Ovary (tissue), 10 donors: ENCODE measurements around the gene ATP6V1F. TPM values are rescaled to one million over a fixed set of nuclear protein-coding genes. Genes with fewer than 3 reads are reported as not detected.

Source experiments
- DNase-seq, 5 donors: peaks; one replicate each; pipeline ENCODE4 v3.0.0-alpha.2; 2019 to 2020
- H3K27ac ChIP-seq, 2 donors: fragments of 200-600 bp; one replicate each; pipeline versions ENCODE4 v1.5.1 to v1.8.0; 2019 to 2022
- H3K27me3 ChIP-seq: fragments of 200-600 bp; one replicate; pipeline ENCODE4 v1.8.0; 2022
- H3K36me3 ChIP-seq: fragments of 200-600 bp; sonication (generic); one replicate; pipeline ENCODE4 v1.5.1; 2019
- H3K4me1 ChIP-seq: one replicate; pipeline ENCODE4 v1.8.1; 2013; ENCODE audit warnings: mild to moderate bottlenecking, moderate library complexity; ENCODE audit not compliant: insufficient read depth
- H3K4me3 ChIP-seq: fragments of 200-600 bp; sonication (generic); one replicate; pipeline ENCODE4 v1.5.1; 2017
- H3K9me3 ChIP-seq, 2 donors: fragments of 200-600 bp in 1 of 2; sonication (generic) in 1 of 2; one replicate each; pipeline versions ENCODE4 v1.5.1 to v1.8.1; 2013 to 2019; ENCODE audit warnings: mild to moderate bottlenecking in 1 of 2, moderate library complexity in 1 of 2
- CTCF ChIP-seq, 3 donors: fragments of 450-650 bp in 2 of 3; fragments of 200-600 bp in 1 of 3; IDR thresholded peaks; one replicate each; pipeline versions ENCODE4 v1.5.1 to v1.8.0; 2016 to 2022; ENCODE audit warnings: antibody characterized with exemption in 3 of 3, mild to moderate bottlenecking in 1 of 3
- EP300 ChIP-seq: sonication (generic); formaldehyde crosslinking; IDR thresholded peaks from one replicate; pipeline ENCODE4 v1.6.1; 2017; ENCODE audit warnings: antibody characterized with exemption
- POLR2A ChIP-seq: fragments of 450-650 bp; IDR thresholded peaks from one replicate; pipeline ENCODE4 v1.6.1; 2017; ENCODE audit warnings: antibody characterized with exemption, mild to moderate bottlenecking, moderate library complexity
- WGBS, 3 donors: extraction: QIAGEN DNeasy Blood & Tissue Kit in 1 of 3; methylation state at CpG; one replicate each; pipeline versions ENCODE4 v1.1.5 to v1.1.7; 2013 to 2017; 5-methylcytosine and 5-hydroxymethylcytosine counted together
- intact Hi-C, 4 donors: fragments of 100-400 bp; cut with DNase I; formaldehyde crosslinking; loops; one replicate each; pipeline versions ENCODE4 v1.11.0 to v1.15.1; 2022 to 2023
- long read RNA-seq, 3 donors: library from polyadenylated mRNA in 2 of 3; unstranded in 2 of 3; transcript quantifications; one replicate each; pipeline ENCODE4 v2.0.0 and lab custom pipeline, GENCODE V29; 2021 to 2026
- polyA plus RNA-seq, 2 donors: library from polyadenylated mRNA; stranded (reverse); fragments of 200-250 nt in 1 of 2; fragments of 350-450 nt in 1 of 2; fragmentation: Illumina TruSeq in 1 of 2; extraction: RNeasy Lipid Tissue Mini Kit (QIAGEN cat#74804) in 1 of 2; gene quantifications; one replicate each; pipeline ENCODE4 v1.2.3, GENCODE V29; 2013 to 2014
- total RNA-seq, 7 donors: library from RNA; depleted of rRNA in 2 of 7; stranded (reverse); fragments of >200 nt in 2 of 7; fragmentation: NEBNext Ultra II Directional in 3 of 7; extraction: Animal tissue kit (Norgen Biotek cat#: 25700) in 3 of 7; gene quantifications; one replicate each; pipeline versions ENCODE4 v1.1.0 to v1.2.4, GENCODE V29; 2016 to 2023
- donor health status: DM: no; HTN: no; CAD: no; lungs with moderate emphysema.
- donor health status: DM: no; HTN: no; CAD: no.
- donor health status: Bipolar disorder and iron deficiency.
- donor health status: DM: yes; HTN: yes; CAD: no.
- donor health status: DM: no; HTN: no; CAD: no.
- donor health status: DM: yes; HTN: yes; CAD: no.

The ATP6V1F gene, protein sequence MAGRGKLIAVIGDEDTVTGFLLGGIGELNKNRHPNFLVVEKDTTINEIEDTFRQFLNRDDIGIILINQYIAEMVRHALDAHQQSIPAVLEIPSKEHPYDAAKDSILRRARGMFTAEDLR
- 100 to 1,000 TPM in 1 of 7 donors, 10 to 100 TPM in 6; 57.3 to 108 (median 85.0) TPM for total RNA-seq
- polyA plus RNA-seq: 100 to 1,000 TPM in 1 of 2 donors, 10 to 100 TPM in 1; 98.2 to 128 TPM
- long read RNA-seq, donor 1, transcript ATP6V1F-201 (2 exons, 704 nt): major isoform, 17 of 18 reads
- long read RNA-seq, donor 1, partial matches to known transcripts: 1 of 18 reads
- long read RNA-seq, donor 1, other reads (novel, unspliced or antisense): 0 of 18 reads
- long read RNA-seq, donor 2, transcript ATP6V1F-201 (2 exons, 704 nt): major isoform, 141 of 141 reads
- long read RNA-seq, donor 2, partial matches to known transcripts: 0 of 141 reads
- long read RNA-seq, donor 2, other reads (novel, unspliced or antisense): 0 of 141 reads
- long read RNA-seq, donor 3, transcript ATP6V1F-201 (2 exons, 704 nt): major isoform, 58 of 60 reads
- long read RNA-seq, donor 3, partial matches to known transcripts: 2 of 60 reads
- long read RNA-seq, donor 3, other reads (novel, unspliced or antisense): 0 of 60 reads

DNA sequence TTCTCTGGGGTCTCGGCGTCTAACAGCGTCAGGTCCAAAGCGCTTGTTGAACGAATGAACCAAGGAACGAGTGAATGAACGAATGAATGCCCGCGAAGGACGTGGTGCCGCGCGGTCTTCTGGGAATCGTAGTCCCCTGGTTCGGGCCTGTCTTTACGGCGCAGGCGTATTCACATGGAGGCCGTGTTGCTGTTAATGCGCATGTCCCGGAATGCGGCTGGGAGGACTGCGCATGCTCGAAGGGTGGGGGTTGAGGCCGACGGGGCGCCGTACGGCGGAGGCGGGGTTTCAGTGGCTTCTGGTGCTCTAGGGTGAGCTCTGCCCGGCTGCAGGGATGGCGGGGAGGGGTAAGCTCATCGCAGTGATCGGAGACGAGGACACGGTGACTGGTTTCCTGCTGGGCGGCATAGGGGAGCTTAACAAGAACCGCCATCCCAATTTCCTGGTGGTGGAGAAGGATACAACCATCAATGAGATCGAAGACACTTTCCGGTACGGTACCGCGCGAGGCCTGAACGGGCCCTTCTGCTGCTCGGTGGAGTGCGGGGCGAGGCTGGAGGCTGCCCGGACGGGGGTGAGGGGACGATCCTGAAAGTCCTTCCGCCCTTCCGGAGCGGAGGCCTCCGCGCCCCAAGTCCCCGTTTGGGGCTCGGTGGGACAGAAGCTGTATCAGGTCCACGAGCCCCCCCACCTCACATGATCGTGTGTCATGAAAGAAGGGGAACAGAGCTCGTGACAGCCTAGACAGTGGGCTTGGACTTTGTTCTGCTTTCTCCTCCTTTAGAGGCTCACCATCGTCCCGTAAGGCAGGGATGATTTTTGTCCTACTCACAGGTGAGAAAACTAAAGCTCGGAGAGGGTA lies at the start of gene ATP6V1F:
ATP6V1F (plus strand) TSS at position 286 of the 862 bp plus-strand sequence; CDS start at position 335, 49 bp downstream.
- H3K4me3 ChIP-seq: peak within 1 kb of the TSS; percentile 88
- intact Hi-C loops: loop anchor here in 1 of 4 donors (5.0 kb wide), 1 partner anchor 126 kb away; the partner anchor contains the start of gene CALU

DNA sequence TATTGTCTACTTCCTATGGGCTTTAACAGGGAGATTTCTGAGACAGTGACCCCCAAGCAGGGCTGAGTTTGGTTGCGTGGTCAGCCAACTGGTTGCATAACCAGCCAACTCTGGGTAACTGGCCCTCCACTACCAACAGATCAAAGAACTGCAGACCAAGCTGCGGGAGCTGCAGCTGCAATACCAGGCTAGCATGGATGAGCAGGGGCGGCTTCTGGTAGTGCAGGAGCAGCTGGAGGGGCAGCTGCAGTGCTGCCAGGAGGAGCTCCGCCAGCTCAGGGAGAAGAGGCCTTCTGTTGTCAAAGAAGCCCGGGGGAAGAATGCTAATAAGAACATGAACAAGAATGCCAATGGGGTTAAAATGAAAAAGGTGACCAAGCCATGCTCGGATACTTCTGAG lies 48.2 kb upstream of the ATP6V1F start:
- no peaks in the 10 kb centered on the region for H3K9me3 ChIP-seq
- TF ChIP-seq POLR2A: no peak
- no peak for TF ChIP-seq EP300
- no peak for TF ChIP-seq CTCF (IDR thresholded peaks at IDR 0.05)
- no peaks in the 10 kb centered on the region for H3K27me3 ChIP-seq
- H3K4me1 ChIP-seq: no peaks in the 10 kb centered on the region
- H3K27ac ChIP-seq: no peak overlapping the region
- no peak overlapping the region for H3K4me3 ChIP-seq
- WGBS, 3 donors: 61 to 77% (median 75%) methylated on average over 6 of the region's 6 CpGs
- intact Hi-C loops: no loop called here
- H3K36me3 ChIP-seq: no peaks in the 10 kb centered on the region
- DNase-seq: no peak

More for the DNA sequence above, at the start of gene ATP6V1F:
- Histone ChIP-seq H3K27me3 (no peaks in the 10 kb centered on the region), H3K27ac (peak within 1 kb of the TSS; percentile 28 to 36), H3K9me3 (no peaks in the 10 kb centered on the region), H3K4me1 (peaks cover 10% of the 10 kb centered on the region), H3K36me3 (no peaks in the 10 kb centered on the region)
- peak; percentile 97 to 100 (median 99) for DNase-seq
- WGBS, 3 donors: 0 to 1% (median 1%) methylated on average over 58 to 65 of the region's 65 CpGs
- peak in 1 of 3 donors; percentile 15 for TF ChIP-seq CTCF (IDR thresholded peaks at IDR 0.05)
- TF ChIP-seq EP300: no peak
- peak; percentile 65 for TF ChIP-seq POLR2A

GRCh38 chr7:128815289-128815942 lies 47.2 kb upstream of the ATP6V1F start:
- Histone ChIP-seq H3K9me3 (no peaks in the 10 kb centered on the region), H3K4me3 (no peak overlapping the region), H3K36me3 (no peaks in the 10 kb centered on the region), H3K4me1 (no peaks in the 10 kb centered on the region), H3K27me3 (no peaks in the 10 kb centered on the region), H3K27ac (no peak overlapping the region)
- intact Hi-C loops: no loop called here
- no peak for TF ChIP-seq CTCF (IDR thresholded peaks at IDR 0.05)
- no peak for TF ChIP-seq POLR2A
- WGBS, 3 donors: 83 to 94% (median 90%) methylated on average over 7 of the region's 7 CpGs
- no peak for DNase-seq

GRCh38 chr7:128818694-128819093 lies 44.0 kb upstream of the ATP6V1F start:
- H3K36me3 ChIP-seq: no peaks in the 10 kb centered on the region
- DNase-seq: no peak
- intact Hi-C loops: no loop called here
- no peak overlapping the region for H3K27ac ChIP-seq
- H3K27me3 ChIP-seq: no peaks in the 10 kb centered on the region
- WGBS, 3 donors: 61 to 76% (median 66%) methylated on average over 3 of the region's 3 CpGs
- TF ChIP-seq EP300 (no peak), CTCF (IDR thresholded peaks at IDR 0.05) (no peak), POLR2A (no peak)
- no peaks in the 10 kb centered on the region for H3K9me3 ChIP-seq
- H3K4me3 ChIP-seq: no peak overlapping the region
- no peaks in the 10 kb centered on the region for H3K4me1 ChIP-seq
